Endothelial cell of umbilical vein (primary cell): Measurements from ENCODE around the gene HEBP1. TPM values are rescaled to one million over a fixed set of nuclear protein-coding genes. Genes with fewer than 3 reads are reported as not detected.
A peak's percentile ranks its signal among the peaks of the same experiment; 100 is the strongest.

Experiments used
- BruUV-seq: library from RNA; stranded (reverse); fragments of 400-500 nt; replicated peaks from 2 replicates; lab custom pipeline; 2021; lab: Mats Ljungman, UMichigan
- CTCF ChIA-PET: fragments of 300-600, 350-600 bp; sonication (Branson Sonifier 250); formaldehyde crosslinking; loops from one replicate; lab custom pipeline; 2021; ENCODE audit warnings: antibody characterized with exemption, inconsistent platforms; lab: Charles Lee
- POLR2A ChIA-PET: fragments of 300-600, 350-600 bp; sonication (Branson Sonifier 250); formaldehyde crosslinking; loops from one replicate; lab custom pipeline; 2021; ENCODE audit warnings: antibody characterized with exemption, inconsistent platforms; lab: Charles Lee
- DNase-seq: peaks from one replicate; pipeline ENCODE4 v3.0.0-alpha.2; 2011; ENCODE audit warnings: low read depth, low spot score
- FAIRE-seq: peaks from 2 replicates; lab custom pipeline; 2011; peaks lifted over from hg19 to GRCh38; lab: Jason Lieb, UNC
- H2AFZ ChIP-seq: 2 replicates; pipeline ENCODE4 v1.6.0; 2012; ENCODE audit warnings: low read depth, low read length, control low read depth, inconsistent platforms
- H3K27ac ChIP-seq: 2 replicates; pipeline ENCODE4 v1.5.1; 2011; ENCODE audit warnings: low read depth, mild to moderate bottlenecking, control low read depth, low read length, moderate library complexity; ENCODE audit not compliant: insufficient read depth
- H3K27me3 ChIP-seq, 2 experiments: 2 replicates each; pipeline versions ENCODE4 v1.6.0 to v1.6.1; 2011; ENCODE audit warnings: low read length in 2 of 2, mixed read lengths in 1 of 2; ENCODE audit not compliant: control insufficient read depth in 2 of 2, insufficient read depth in 2 of 2
- H3K36me3 ChIP-seq, 2 experiments: 2 replicates in 1 of 2; 3 replicates in 1 of 2; pipeline ENCODE4 v1.5.1; 2011; ENCODE audit warnings: low read length in 2 of 2, mild to moderate bottlenecking in 1 of 2, moderate library complexity in 1 of 2; ENCODE audit not compliant: control insufficient read depth in 2 of 2, insufficient read depth in 2 of 2; ENCODE audit errors: extremely low read depth in 1 of 2
- H3K4me1 ChIP-seq: 3 replicates; pipeline ENCODE4 v1.5.1; 2011; ENCODE audit warnings: mild to moderate bottlenecking, low read length; ENCODE audit not compliant: control insufficient read depth, insufficient read depth; ENCODE audit errors: extremely low read depth
- H3K4me2 ChIP-seq: 2 replicates; pipeline ENCODE4 v1.6.1; 2011; ENCODE audit warnings: low read length, control low read depth, mixed read lengths; ENCODE audit not compliant: insufficient read depth
- H3K4me3 ChIP-seq, 3 experiments: fragments of 200-600 bp in 1 of 3; sonication (generic), shearing (Covaris generic) in 1 of 3; replicated peaks in 1 of 3; 2 replicates each; pipeline ENCODE4 v1.5.1; 2011 to 2016; ENCODE audit warnings: control low read depth in 3 of 3, low read length in 3 of 3, mild to moderate bottlenecking in 2 of 3, inconsistent platforms in 1 of 3, low read depth in 1 of 3, moderate library complexity in 1 of 3; ENCODE audit not compliant: insufficient read depth in 1 of 3
- H3K79me2 ChIP-seq: 2 replicates; pipeline ENCODE4 v1.6.0; 2012; ENCODE audit warnings: low read length, inconsistent platforms; ENCODE audit not compliant: control insufficient read depth, insufficient read depth
- H3K9ac ChIP-seq: replicated peaks from 2 replicates; pipeline ENCODE3; 2011; ENCODE audit warnings: low read length, control low read depth; ENCODE audit not compliant: insufficient read depth; ENCODE audit errors: extremely low read depth
- H3K9me1 ChIP-seq: replicated peaks from 3 replicates; pipeline ENCODE4 v1.6.0; 2011; ENCODE audit warnings: mild to moderate bottlenecking, low read length; ENCODE audit not compliant: control insufficient read depth, insufficient read depth; ENCODE audit errors: extremely low read depth
- H3K9me3 ChIP-seq: replicated peaks from 2 replicates; pipeline ENCODE4 v1.5.1; 2012; ENCODE audit warnings: low read length, inconsistent platforms; ENCODE audit not compliant: control insufficient read depth, insufficient read depth
- H4K20me1 ChIP-seq: replicated peaks from 2 replicates; pipeline ENCODE3; 2011; ENCODE audit warnings: mild to moderate bottlenecking, low read length; ENCODE audit not compliant: control insufficient read depth, insufficient read depth; ENCODE audit errors: extremely low read depth
- EZH2 ChIP-seq: IDR thresholded peaks from 2 replicates; pipeline ENCODE4 v1.6.1; 2012; ENCODE audit warnings: borderline replicate concordance, low read depth, mild to moderate bottlenecking, moderate library complexity, low read length, inconsistent platforms; ENCODE audit not compliant: severe bottlenecking
- FOS ChIP-seq: IDR thresholded peaks from 2 replicates; pipeline ENCODE4 v1.6.1; 2011; ENCODE audit warnings: mild to moderate bottlenecking, low read length, moderate library complexity, borderline replicate concordance; ENCODE audit not compliant: insufficient read depth
- GATA2 ChIP-seq: IDR thresholded peaks from 2 replicates; pipeline ENCODE4 v1.7.0; 2011; ENCODE audit warnings: low read depth, mild to moderate bottlenecking, moderate library complexity, mixed read lengths, low read length; ENCODE audit not compliant: insufficient read length, insufficient read depth
- JUN ChIP-seq: IDR thresholded peaks from 2 replicates; pipeline ENCODE4 v1.6.1; 2011; ENCODE audit warnings: borderline replicate concordance, low read depth; ENCODE audit not compliant: insufficient read length, insufficient read depth
- MYC ChIP-seq: IDR thresholded peaks from one replicate; pipeline ENCODE4 v1.6.1; 2011; ENCODE audit warnings: mild to moderate bottlenecking, low read depth, low read length
- POLR2A ChIP-seq: IDR thresholded peaks from 2 replicates; pipeline ENCODE4 v1.6.1; 2012; ENCODE audit warnings: low read depth, mild to moderate bottlenecking, control low read depth, low read length
- POLR2AphosphoS5 ChIP-seq: IDR thresholded peaks from 2 replicates; pipeline ENCODE4 v1.6.1; 2012; ENCODE audit warnings: low read depth, mild to moderate bottlenecking, control low read depth, low read length, moderate library complexity; ENCODE audit not compliant: insufficient read depth
- dilution Hi-C: fragments of 300-500 bp; cut with MboI; formaldehyde crosslinking; loops from one replicate; pipeline ENCODE4 v1.15.0; 2019; ENCODE audit warnings: low sequenced_read_pairs; ENCODE audit not compliant: extremely low pct_ligation_motif_present
- intact Hi-C: fragments of 100-400 bp; cut with micrococcal nuclease; formaldehyde crosslinking; loops from one replicate; pipeline ENCODE4 v1.10.0; 2022
- polyA plus RNA-seq, 4 experiments: library from polyadenylated mRNA; depleted of rRNA in 3 of 4; stranded (reverse) in 3 of 4; unstranded in 1 of 4; fragments of >200 nt; gene quantifications; 2 replicates each; pipeline versions ENCODE4 v1.2.1 to v1.2.3, GENCODE V29; 2011 to 2012; ENCODE audit warnings: missing spikeins in 1 of 4
- total RNA-seq: library from RNA; stranded (reverse); gene quantifications from 2 replicates; pipeline ENCODE4 v1.2.3, GENCODE V29; 2021
- TF ChIP-seq, protein P1 (sequence below): IDR thresholded peaks from 2 replicates; pipeline ENCODE4 v1.6.1; 2011; ENCODE audit not compliant: insufficient read depth, insufficient read length
- TF ChIP-seq, protein P2 (sequence below), 2 donors: IDR thresholded peaks; 1 replicate in 1 of 2; 2 replicates in 1 of 2; pipeline ENCODE4 v1.5.1; 2011; ENCODE audit warnings: low read length in 2 of 2, mild to moderate bottlenecking in 2 of 2, moderate library complexity in 2 of 2, control low read depth in 1 of 2, inconsistent platforms in 1 of 2, low read depth in 1 of 2; ENCODE audit not compliant: insufficient read depth in 1 of 2; ENCODE audit errors: extremely low read depth in 1 of 2

The HEBP1 gene
- total and polyA plus RNA-seq, 2 donors (not counting 3 experiments of a cell fraction or from before 2014, with no cell fraction given): 23.1 to 59.5 TPM

- no peak overlapping the region for H3K27ac ChIP-seq
- no peak overlapping the region for H3K4me2 ChIP-seq
- TF ChIP-seq MYC: no peak
- no peak for TF ChIP-seq FOS
- TF ChIP-seq, protein P1, sequence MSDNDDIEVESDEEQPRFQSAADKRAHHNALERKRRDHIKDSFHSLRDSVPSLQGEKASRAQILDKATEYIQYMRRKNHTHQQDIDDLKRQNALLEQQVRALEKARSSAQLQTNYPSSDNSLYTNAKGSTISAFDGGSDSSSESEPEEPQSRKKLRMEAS: no peak
- no peak for TF ChIP-seq POLR2A
- no peak for TF ChIP-seq GATA2
- no peak for TF ChIP-seq JUN
- no peak for TF ChIP-seq POLR2AphosphoS5
- TF ChIP-seq EZH2: no peak
- TF ChIP-seq, protein P2, sequence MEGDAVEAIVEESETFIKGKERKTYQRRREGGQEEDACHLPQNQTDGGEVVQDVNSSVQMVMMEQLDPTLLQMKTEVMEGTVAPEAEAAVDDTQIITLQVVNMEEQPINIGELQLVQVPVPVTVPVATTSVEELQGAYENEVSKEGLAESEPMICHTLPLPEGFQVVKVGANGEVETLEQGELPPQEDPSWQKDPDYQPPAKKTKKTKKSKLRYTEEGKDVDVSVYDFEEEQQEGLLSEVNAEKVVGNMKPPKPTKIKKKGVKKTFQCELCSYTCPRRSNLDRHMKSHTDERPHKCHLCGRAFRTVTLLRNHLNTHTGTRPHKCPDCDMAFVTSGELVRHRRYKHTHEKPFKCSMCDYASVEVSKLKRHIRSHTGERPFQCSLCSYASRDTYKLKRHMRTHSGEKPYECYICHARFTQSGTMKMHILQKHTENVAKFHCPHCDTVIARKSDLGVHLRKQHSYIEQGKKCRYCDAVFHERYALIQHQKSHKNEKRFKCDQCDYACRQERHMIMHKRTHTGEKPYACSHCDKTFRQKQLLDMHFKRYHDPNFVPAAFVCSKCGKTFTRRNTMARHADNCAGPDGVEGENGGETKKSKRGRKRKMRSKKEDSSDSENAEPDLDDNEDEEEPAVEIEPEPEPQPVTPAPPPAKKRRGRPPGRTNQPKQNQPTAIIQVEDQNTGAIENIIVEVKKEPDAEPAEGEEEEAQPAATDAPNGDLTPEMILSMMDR (IDR thresholded peaks at IDR 0.05; ENCODE audit: extremely low read depth in 1 of 2, insufficient read depth in 1 of 2, low read depth in 1 of 2, low read length in 2 of 2): no peak
- CTCF ChIA-PET: no interaction called here
- no peaks in the 10 kb centered on the region for H3K9me3 ChIP-seq
- H2AFZ ChIP-seq: no peak overlapping the region
- no peaks in the 10 kb centered on the region for H3K36me3 ChIP-seq
- FAIRE-seq (no peak), DNase-seq (no peak)
- dilution Hi-C loops (no loop called here), intact Hi-C loops (no loop called here)
- BruUV-seq: TSS peak; percentile 3
- POLR2A ChIA-PET: no interaction called here
- peaks cover 5% of the 10 kb centered on the region for H3K4me1 ChIP-seq
- no peak overlapping the region for H3K4me3 ChIP-seq
- H3K9ac ChIP-seq: no peak overlapping the region
- no peaks in the 10 kb centered on the region for H3K27me3 ChIP-seq
- no peaks in the 10 kb centered on the region for H3K9me1 ChIP-seq
- H4K20me1 ChIP-seq: no peaks in the 10 kb centered on the region
- H3K79me2 ChIP-seq: no peaks in the 10 kb centered on the region
These were observed 70.4 kb downstream of the HEBP1 start for GRCh38 chr12:12929696-12930095.
